ENCODE measurements around the gene LYPD3.

The LYPD3 gene

GRCh38 chr19:43489310-43489709 lies 23.9 kb upstream of the LYPD3 start:
- intact Hi-C loops (cut with DNase I), result no loop called here
- DNase-seq, result no peak

GRCh38 chr19:43488179-43488578 lies 22.8 kb upstream of the LYPD3 start:
- DNase-seq, result peak in 2 of 10 donors; percentile 15
- intact Hi-C loops (cut with DNase I), result no loop called here

- DNase-seq, result no peak
Observed at GRCh38 chr19:43486412-43486811, 21.0 kb upstream of the LYPD3 start.

GRCh38 chr19:43485951-43486350 lies 20.5 kb upstream of the LYPD3 start:
- intact Hi-C loops (cut with DNase I), result no loop called here

More at GRCh38 chr19:43486412-43486811, 21.0 kb upstream of the LYPD3 start:
- intact Hi-C loops (cut with DNase I), result no loop called here

GRCh38 chr19:43483281-43483680 lies 17.9 kb upstream of the LYPD3 start:
- peak in 1 of 10 donors; percentile 1 for DNase-seq
- intact Hi-C loops (cut with DNase I), result no loop called here

More at GRCh38 chr19:43485951-43486350, 20.5 kb upstream of the LYPD3 start:
- DNase-seq, result no peak

GRCh38 chr19:43482193-43482592 lies 16.8 kb upstream of the LYPD3 start:
- intact Hi-C loops (cut with DNase I), result no loop called here
- no peak for DNase-seq

GRCh38 chr19:43481701-43482100 lies 16.3 kb upstream of the LYPD3 start:
- peak in 1 of 10 donors; percentile 55 for DNase-seq
- intact Hi-C loops (cut with DNase I), result no loop called here

GRCh38 chr19:43480574-43480973 lies 15.2 kb upstream of the LYPD3 start:
- intact Hi-C loops (cut with DNase I), result no loop called here
- no peak for DNase-seq

GRCh38 chr19:43479961-43480561 lies 14.7 kb upstream of the LYPD3 start:
- DNase-seq, result peak in 2 of 10 donors; percentile 5 to 10
- intact Hi-C loops (cut with DNase I), result no loop called here

GRCh38 chr19:43479226-43479625 lies 13.8 kb upstream of the LYPD3 start:
- intact Hi-C loops (cut with DNase I), result no loop called here
- peak in 1 of 10 donors; percentile 49 for DNase-seq

GRCh38 chr19:43478323-43478722 lies 12.9 kb upstream of the LYPD3 start:
- DNase-seq, result peak in 1 of 10 donors; percentile 2
- intact Hi-C loops (cut with DNase I), result no loop called here

- intact Hi-C loops (cut with DNase I), result no loop called here
Observed at GRCh38 chr19:43476606-43477005, 11.2 kb upstream of the LYPD3 start.

GRCh38 chr19:43474986-43475705 lies 9.7 kb upstream of the LYPD3 start:
- intact Hi-C loops (cut with DNase I), result no loop called here
- peak; percentile 79 to 99 (median 90) for DNase-seq

More at GRCh38 chr19:43476606-43477005, 11.2 kb upstream of the LYPD3 start:
- DNase-seq, result no peak

GRCh38 chr19:43474487-43474886 lies 9.1 kb upstream of the LYPD3 start:
- intact Hi-C loops (cut with DNase I), result no loop called here
- no peak for DNase-seq

GRCh38 chr19:43471091-43471490 lies 5.7 kb upstream of the LYPD3 start:
- no peak for DNase-seq
- intact Hi-C loops (cut with DNase I), result no loop called here

- intact Hi-C loops (cut with DNase I), result no loop called here
- DNase-seq, result peak in 1 of 10 donors; percentile 26
Observed at GRCh38 chr19:43470288-43470687, 4.9 kb upstream of the LYPD3 start.

- intact Hi-C loops (cut with DNase I), result no loop called here
- no peak for DNase-seq
Observed at GRCh38 chr19:43469160-43469480, 3.7 kb upstream of the LYPD3 start.

GRCh38 chr19:43468354-43469159 lies 3.1 kb upstream of the LYPD3 start:
- DNase-seq, result no peak
- intact Hi-C loops (cut with DNase I), result no loop called here

GRCh38 chr19:43467730-43468129 lies 2.3 kb upstream of the LYPD3 start:
- no peak for DNase-seq
- intact Hi-C loops (cut with DNase I), result no loop called here

GRCh38 chr19:43467276-43467675 lies 1.9 kb upstream of the LYPD3 start:
- intact Hi-C loops (cut with DNase I), result no loop called here
- DNase-seq, result no peak

GRCh38 chr19:43466793-43467192 lies 1.4 kb upstream of the LYPD3 start:
- intact Hi-C loops (cut with DNase I), result no loop called here
- DNase-seq, result no peak
